K562 (cell line): ENCODE data around the gene ANKRD24. TPM values are rescaled to one million over a fixed set of nuclear protein-coding genes. Genes with fewer than 3 reads are reported as not detected.

Experiments
- ATAC-seq: fragments of 200-7000 bp; cut with Tn5 transposase; 3 replicates; pipeline ENCODE4 v1.9.1; 2020; ENCODE audit warnings: moderate library complexity
- BruUV-seq: library from RNA; stranded (reverse); fragments of 400-500 nt; replicated peaks from 2 replicates; lab custom pipeline; 2021; lab: Mats Ljungman, UMichigan
- CTCF ChIA-PET: fragments of 300-600 bp; formaldehyde crosslinking; extraction: SDS; loops from one replicate; lab custom pipeline; 2021; ENCODE audit warnings: low intra/inter-chr PET ratio; lab: Yijun Ruan, JAX
- POLR2A ChIA-PET: fragments of 300-600, 350-650 bp; sonication (Branson Sonifier 250); formaldehyde crosslinking; extraction: SDS; loops from one replicate; lab custom pipeline; 2021; ENCODE audit warnings: antibody characterized with exemption, inconsistent platforms; lab: Yijun Ruan, JAX
- DNase-seq, 4 experiments: peaks; one replicate each; pipeline versions ENCODE4 v3.0.0 to v3.0.0-alpha.2; 2011 to 2018; ENCODE audit warnings: low spot score in 3 of 4, mixed read lengths in 3 of 4; ENCODE audit errors: extremely low read depth in 1 of 4
- FAIRE-seq: peaks from 2 replicates; lab custom pipeline; 2011; peaks lifted over from hg19 to GRCh38; lab: Jason Lieb, UNC
- H2AFZ ChIP-seq: 2 replicates; pipeline ENCODE4 v1.6.0; 2011; ENCODE audit warnings: low read depth, low read length, control low read depth, inconsistent platforms
- H3K27ac ChIP-seq: fragments of 200-600 bp; 3 replicates; pipeline ENCODE4 v1.8.0; 2011; ENCODE audit warnings: low read depth, mild to moderate bottlenecking, control low read depth, inconsistent platforms, low read length, moderate library complexity, mixed read lengths; ENCODE audit errors: extremely low read depth
- H3K27me3 ChIP-seq, 2 experiments: fragments of 300-600 bp in 1 of 2; 2 replicates in 1 of 2; 3 replicates in 1 of 2; pipeline versions ENCODE4 v1.6.0 to v1.8.0; 2011; ENCODE audit warnings: inconsistent platforms in 2 of 2, low read length in 2 of 2, mild to moderate bottlenecking in 1 of 2, mixed read lengths in 1 of 2, moderate library complexity in 1 of 2; ENCODE audit not compliant: control insufficient read depth in 2 of 2, insufficient read depth in 2 of 2
- H3K36me3 ChIP-seq: fragments of 300-600 bp; 3 replicates; pipeline ENCODE4 v1.8.0; 2011; ENCODE audit warnings: mild to moderate bottlenecking, low read length, inconsistent platforms; ENCODE audit not compliant: control insufficient read depth, insufficient read depth
- H3K4me1 ChIP-seq, 2 experiments: fragments of 200-600 bp in 1 of 2; replicated peaks in 1 of 2; 2 replicates in 1 of 2; 3 replicates in 1 of 2; pipeline versions ENCODE4 v1.5.1 to v1.8.0; 2011; ENCODE audit warnings: inconsistent platforms in 2 of 2, low read length in 2 of 2, mild to moderate bottlenecking in 1 of 2, mixed read lengths in 1 of 2, moderate library complexity in 1 of 2; ENCODE audit not compliant: control insufficient read depth in 2 of 2, insufficient read depth in 2 of 2
- H3K4me2 ChIP-seq: 2 replicates; pipeline ENCODE4 v1.6.1; 2011; ENCODE audit warnings: low read length, control low read depth, inconsistent platforms, mixed read lengths; ENCODE audit not compliant: insufficient read depth
- H3K4me3 ChIP-seq: fragments of 200-600 bp; sonication (generic), shearing (Covaris generic); 2 replicates; pipeline ENCODE4 v1.5.1; 2016; ENCODE audit warnings: control low read depth, inconsistent platforms
- H3K79me2 ChIP-seq: fragments of 200-600 bp; 3 replicates; pipeline ENCODE4 v1.8.0; 2011; ENCODE audit warnings: low read length, inconsistent platforms; ENCODE audit not compliant: control insufficient read depth, insufficient read depth
- H3K9ac ChIP-seq, 2 experiments: 2 replicates each; pipeline versions ENCODE4 v1.6.0 to v1.6.1; 2011; ENCODE audit warnings: low read depth in 2 of 2, low read length in 2 of 2, control low read depth in 1 of 2, inconsistent platforms in 1 of 2, mild to moderate bottlenecking in 1 of 2, mixed read lengths in 1 of 2; ENCODE audit not compliant: insufficient read depth in 1 of 2
- H3K9me1 ChIP-seq: one replicate; pipeline ENCODE4 v1.6.0; 2011; ENCODE audit warnings: inconsistent platforms, mild to moderate bottlenecking, low read length, moderate library complexity; ENCODE audit not compliant: control insufficient read depth, insufficient read depth
- H3K9me3 ChIP-seq: replicated peaks from 2 replicates; pipeline ENCODE4 v1.5.1; 2011; ENCODE audit warnings: low read depth, low read length, inconsistent platforms; ENCODE audit not compliant: control insufficient read depth, insufficient read depth
- H4K20me1 ChIP-seq: replicated peaks from 2 replicates; pipeline ENCODE4 v1.6.1; 2011; ENCODE audit warnings: low read length, inconsistent platforms, mixed read lengths; ENCODE audit not compliant: control insufficient read depth, insufficient read depth
- BCOR ChIP-seq: fragments of 450-650 bp; IDR thresholded peaks from 2 replicates; pipeline ENCODE4 v1.6.1; 2016
- BRF1 ChIP-seq: IDR thresholded peaks from 3 replicates; pipeline ENCODE4 v1.6.1; 2011; ENCODE audit warnings: borderline replicate concordance, mild to moderate bottlenecking; ENCODE audit not compliant: insufficient read length; ENCODE audit errors: extremely low read depth
- CBFA2T2 ChIP-seq: fragments of 450-650 bp; conservative IDR thresholded peaks from 2 replicates; pipeline ENCODE4 v1.6.1; 2017; ENCODE audit warnings: mild to moderate bottlenecking
- GTF2A2 ChIP-seq: IDR thresholded peaks from 2 replicates; pipeline ENCODE4 v1.6.1; 2016; ENCODE audit warnings: mild to moderate bottlenecking, missing genetic modification characterization, missing compliant biosample characterization
- MXD1 ChIP-seq: fragments of 250-450 bp; sonication (Bioruptor Pico); IDR thresholded peaks from 2 replicates; pipeline ENCODE4 v1.8.0; 2021; ENCODE audit warnings: borderline replicate concordance, mild to moderate bottlenecking, moderate library complexity; ENCODE audit not compliant: poor library complexity, severe bottlenecking
- MYNN ChIP-seq, 2 experiments: sonication (generic); formaldehyde crosslinking in 1 of 2; IDR thresholded peaks; 2 replicates each; pipeline versions ENCODE4 v1.5.0 to v1.6.1; 2016 to 2020; ENCODE audit warnings: antibody characterized with exemption in 1 of 2, missing genetic modification reagents in 1 of 2
- PTBP1 ChIP-seq: fragments of 200-400 bp; formaldehyde crosslinking; IDR thresholded peaks from 2 replicates; pipeline ENCODE4 v1.6.1; 2017; ENCODE audit warnings: low read depth, low read length
- RB1 ChIP-seq: fragments of 450-650 bp; IDR thresholded peaks from 2 replicates; pipeline ENCODE4 v1.6.1; 2017; ENCODE audit warnings: low read depth, mild to moderate bottlenecking
- RBM15 ChIP-seq: fragments of 200-400 bp; formaldehyde crosslinking; IDR thresholded peaks from 2 replicates; pipeline ENCODE4 v1.6.1; 2018; ENCODE audit warnings: mild to moderate bottlenecking, low read length, moderate library complexity; ENCODE audit not compliant: insufficient read depth
- RBM25 ChIP-seq: fragments of 200-400 bp; formaldehyde crosslinking; IDR thresholded peaks from 2 replicates; pipeline ENCODE4 v1.6.1; 2018; ENCODE audit warnings: low read length, low read depth, moderate library complexity; ENCODE audit not compliant: severe bottlenecking
- SIN3A ChIP-seq, 2 experiments: fragments of 150-350 bp in 1 of 2; IDR thresholded peaks; 2 replicates each; pipeline ENCODE4 v1.6.1; 2011 to 2016; ENCODE audit warnings: borderline replicate concordance in 2 of 2, low read depth in 2 of 2, low read length in 2 of 2, mild to moderate bottlenecking in 2 of 2, moderate library complexity in 2 of 2; ENCODE audit not compliant: control insufficient read depth in 1 of 2
- SMARCA4 ChIP-seq: fragments of 450-650 bp; IDR thresholded peaks from 2 replicates; pipeline ENCODE4 v1.6.1; 2016
- SMARCA5 ChIP-seq: fragments of 450-650 bp; IDR thresholded peaks from 2 replicates; pipeline ENCODE4 v1.6.1; 2016
- ZFP36 ChIP-seq: fragments of 150-350 bp; IDR thresholded peaks from 2 replicates; pipeline ENCODE4 v1.6.1; 2018; ENCODE audit warnings: low read length, low read depth; ENCODE audit not compliant: partially characterized antibody
- ZNF121 ChIP-seq: sonication (generic); formaldehyde crosslinking; conservative IDR thresholded peaks from 2 replicates; pipeline ENCODE4 v1.8.0; 2022; ENCODE audit warnings: missing genetic modification reagents
- ZNF224 ChIP-seq: sonication (generic); formaldehyde crosslinking; IDR thresholded peaks from 2 replicates; pipeline ENCODE4 v1.8.0; 2022; ENCODE audit warnings: mild to moderate bottlenecking, missing genetic modification reagents
- ZNF436 ChIP-seq: fragments of 250-450, 450-650 bp; sonication (Bioruptor Pico); formaldehyde crosslinking; IDR thresholded peaks from 2 replicates; pipeline ENCODE4 v1.7.0; 2020; ENCODE audit warnings: mild to moderate bottlenecking
- WGBS: fragments of 100-300 bp; shearing (Covaris generic); methylation state at CpG from one replicate; pipeline ENCODE4 v1.1.6; 2016; ENCODE audit warnings: low coverage, mixed read lengths; ENCODE audit not compliant: insufficient coverage; ENCODE audit errors: missing lambda C conversion rate; 5-methylcytosine and 5-hydroxymethylcytosine counted together
- in situ Hi-C: fragments of 300-500 bp; cut with MboI; formaldehyde crosslinking; loops from 4 replicates; pipeline ENCODE4 v1.15.0; 2018; ENCODE audit warnings: inconsistent platforms, mixed read lengths
- intact Hi-C: fragments of 100-400 bp; cut with micrococcal nuclease; formaldehyde crosslinking; loops from 2 replicates; pipeline ENCODE4 v1.14.2; 2022
- polyA plus RNA-seq, 8 experiments: library from polyadenylated mRNA; depleted of rRNA in 4 of 8; stranded (reverse) in 5 of 8; unstranded in 3 of 8; fragments of >200 nt; fragmentation: Nextera tagmentation in 2 of 8; fragmentation: Illumina TruSeq in 1 of 8; extraction: Ambion mirVana in 2 of 8; extraction: Trizol in 1 of 8; gene quantifications; 2 replicates each; pipeline versions ENCODE4 v1.2.1 to v1.2.3, GENCODE V29; 2011 to 2014; ENCODE audit warnings: inconsistent platforms in 1 of 8, missing spikeins in 1 of 8
- total RNA-seq, 7 experiments: library from RNA; depleted of rRNA in 6 of 7; stranded (reverse); fragments of >200 nt in 6 of 7; fragmentation: Illumina TruSeq in 2 of 7; extraction: Trizol in 2 of 7; gene quantifications; 2 replicates each; pipeline versions ENCODE4 v1.2.1 to v1.2.3, GENCODE V29; 2011 to 2021; ENCODE audit warnings: low replicate concordance in 1 of 7
- TF ChIP-seq, protein P1 (sequence below): fragments of 200-400 bp; formaldehyde crosslinking; IDR thresholded peaks from 2 replicates; pipeline ENCODE4 v1.6.1; 2017; ENCODE audit warnings: mild to moderate bottlenecking, low read depth, low read length, moderate library complexity

The ANKRD24 gene
- total and polyA plus RNA-seq, 9 of the 15 experiments (the other 6 are each of a cell fraction or from before 2014, with no cell fraction given), result 0.07 to 0.12 (median 0.09) TPM; not detected in 5

GRCh38 chr19:4187313-4188122 lies 5.0 kb downstream of the ANKRD24 start:
- Histone ChIP-seq H4K20me1 (no peaks in the 10 kb centered on the region), H3K27ac (no peak overlapping the region), H3K4me1 (peaks cover 5 to 21% of the 10 kb centered on the region in 2 experiments; a peak in 4 of 5 replicates), H3K9me1 (no peaks in the 10 kb centered on the region), H2AFZ (no peak overlapping the region), H3K36me3 (no peaks in the 10 kb centered on the region), H3K27me3 (no peaks in the 10 kb centered on the region; a peak in 1 of 5 replicates), H3K9ac (no peak overlapping the region), H3K9me3 (no peaks in the 10 kb centered on the region), H3K4me2 (no peak overlapping the region), H3K79me2 (no peaks in the 10 kb centered on the region), H3K4me3 (no peak overlapping the region)
- FAIRE-seq, result no peak
- no TSS peak for BruUV-seq
- in situ Hi-C loops (no loop called here), intact Hi-C loops (loop anchor here (5.0 to 10.0 kb wide), 2 partner anchors 123 to 200 kb away; partner anchors contain the start of genes EEF2 and ZBTB7A)
- DNase-seq, result no peak
- 41% methylated on average over 10 of the region's 10 CpGs for WGBS
- ATAC-seq, result no peak
- ChIA-PET POLR2A (no interaction called here), CTCF (interaction anchor here (0.8 to 0.9 kb wide), 2 partner anchors 47 to 201 kb away, joined by 3 to 4 read pairs; no protein-coding TSS in a partner anchor)
- TF ChIP-seq ZNF224 (CRISPR knock-in tag) (no peak), RB1 (no peak), ZNF436 (CRISPR knock-in tag) (peak; percentile 81), PTBP1 (0 out of 2 replicates have a peak, but pooled peaks have one; percentile 48), RBM25 (peak; percentile 85), CBFA2T2 (no peak), BRF1 (no peak), ZNF121 (peak; percentile 20; the same call in 1 of the 2 replicates), SMARCA5 (peak; percentile 72), MYNN (IDR thresholded peaks at IDR 0.05) (no peak), MYNN (CRISPR knock-in tag; IDR thresholded peaks at IDR 0.05) (no peak), BCOR (peak; percentile 67; the same call in 1 of the 2 replicates), SMARCA4 (no peak), GTF2A2 (tag) (no peak), MXD1 (CRISPR knock-in tag) (no peak), SIN3A (IDR thresholded peaks at IDR 0.05; ENCODE audit: borderline replicate concordance in 2 of 2, control insufficient read depth in 1 of 2, low read depth in 2 of 2, low read length in 2 of 2) (no peak), RBM15 (no peak), ZFP36 (peak; percentile 99)
- TF ChIP-seq, protein P1, sequence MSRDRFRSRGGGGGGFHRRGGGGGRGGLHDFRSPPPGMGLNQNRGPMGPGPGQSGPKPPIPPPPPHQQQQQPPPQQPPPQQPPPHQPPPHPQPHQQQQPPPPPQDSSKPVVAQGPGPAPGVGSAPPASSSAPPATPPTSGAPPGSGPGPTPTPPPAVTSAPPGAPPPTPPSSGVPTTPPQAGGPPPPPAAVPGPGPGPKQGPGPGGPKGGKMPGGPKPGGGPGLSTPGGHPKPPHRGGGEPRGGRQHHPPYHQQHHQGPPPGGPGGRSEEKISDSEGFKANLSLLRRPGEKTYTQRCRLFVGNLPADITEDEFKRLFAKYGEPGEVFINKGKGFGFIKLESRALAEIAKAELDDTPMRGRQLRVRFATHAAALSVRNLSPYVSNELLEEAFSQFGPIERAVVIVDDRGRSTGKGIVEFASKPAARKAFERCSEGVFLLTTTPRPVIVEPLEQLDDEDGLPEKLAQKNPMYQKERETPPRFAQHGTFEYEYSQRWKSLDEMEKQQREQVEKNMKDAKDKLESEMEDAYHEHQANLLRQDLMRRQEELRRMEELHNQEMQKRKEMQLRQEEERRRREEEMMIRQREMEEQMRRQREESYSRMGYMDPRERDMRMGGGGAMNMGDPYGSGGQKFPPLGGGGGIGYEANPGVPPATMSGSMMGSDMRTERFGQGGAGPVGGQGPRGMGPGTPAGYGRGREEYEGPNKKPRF, result no peak
